ENCODE measurements around the gene APOL1.
A peak's percentile ranks its signal among the peaks of the same experiment; 100 is the strongest.
"Not testable (repeated sequence)": the region's sequence is repeated elsewhere in the genome, so short reads cannot be mapped to it uniquely, and the experiment has no call there.

Gene APOL1, protein sequence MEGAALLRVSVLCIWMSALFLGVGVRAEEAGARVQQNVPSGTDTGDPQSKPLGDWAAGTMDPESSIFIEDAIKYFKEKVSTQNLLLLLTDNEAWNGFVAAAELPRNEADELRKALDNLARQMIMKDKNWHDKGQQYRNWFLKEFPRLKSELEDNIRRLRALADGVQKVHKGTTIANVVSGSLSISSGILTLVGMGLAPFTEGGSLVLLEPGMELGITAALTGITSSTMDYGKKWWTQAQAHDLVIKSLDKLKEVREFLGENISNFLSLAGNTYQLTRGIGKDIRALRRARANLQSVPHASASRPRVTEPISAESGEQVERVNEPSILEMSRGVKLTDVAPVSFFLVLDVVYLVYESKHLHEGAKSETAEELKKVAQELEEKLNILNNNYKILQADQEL

DNA sequence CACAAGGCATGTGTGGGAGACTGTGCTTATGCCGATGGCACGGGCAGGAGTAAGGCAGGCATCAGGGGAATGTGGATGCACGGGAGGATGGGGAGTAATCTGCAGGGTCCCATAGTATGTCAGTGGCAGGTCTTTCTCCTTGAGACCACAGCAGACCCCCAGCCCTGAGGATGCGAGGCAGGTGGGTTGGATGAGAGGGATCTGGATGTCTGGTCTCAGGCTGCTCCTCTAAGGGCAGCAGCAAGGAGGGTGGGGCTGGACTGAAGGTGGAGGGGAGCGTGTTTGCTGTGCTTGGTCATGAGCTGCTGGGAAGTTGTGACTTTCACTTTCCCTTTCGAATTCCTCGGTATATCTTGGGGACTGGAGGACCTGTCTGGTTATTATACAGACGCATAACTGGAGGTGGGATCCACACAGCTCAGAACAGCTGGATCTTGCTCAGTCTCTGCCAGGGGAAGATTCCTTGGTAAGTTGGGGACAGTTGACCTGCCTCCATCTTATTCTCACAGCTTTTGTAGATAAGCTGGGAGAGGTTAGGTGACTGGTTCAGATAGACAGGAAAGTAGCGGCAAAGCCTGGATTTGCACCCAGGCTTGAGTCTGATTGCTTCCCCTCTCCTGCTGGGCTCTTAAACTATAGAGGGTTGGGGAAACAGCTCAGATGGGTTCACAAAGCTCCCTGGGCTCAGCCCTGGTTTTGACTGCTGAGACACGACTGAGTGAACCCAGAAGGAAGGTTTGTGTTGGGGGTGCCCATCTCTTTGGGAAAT, at the start of gene APOL1:
TSS of gene APOL1 (plus strand) at position 380 of the 769 bp plus-strand sequence. CDS start 1,823 bp downstream, outside the sequence.
- no peak for DNase-seq

DNA sequence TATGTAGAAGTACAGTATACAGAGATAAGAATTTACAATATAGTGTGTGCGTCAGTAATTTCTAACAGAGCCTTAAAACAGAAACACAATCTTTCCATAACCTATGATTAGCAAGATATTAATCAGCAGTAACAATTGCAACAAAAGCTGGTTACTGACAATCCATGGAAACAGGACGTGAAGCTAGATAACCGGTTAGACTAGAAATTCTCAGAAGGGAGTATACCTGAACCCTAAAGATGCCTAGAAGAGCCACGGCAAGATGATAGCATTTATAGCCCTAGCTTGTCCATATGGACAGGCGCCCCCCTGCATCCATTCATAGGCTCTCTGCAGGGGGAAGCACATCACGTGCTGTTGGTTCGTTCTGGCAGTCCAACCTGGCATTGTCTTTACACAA, 49.5 kb upstream of the APOL1 start:
- DNase-seq, result peak; percentile 62

DNA sequence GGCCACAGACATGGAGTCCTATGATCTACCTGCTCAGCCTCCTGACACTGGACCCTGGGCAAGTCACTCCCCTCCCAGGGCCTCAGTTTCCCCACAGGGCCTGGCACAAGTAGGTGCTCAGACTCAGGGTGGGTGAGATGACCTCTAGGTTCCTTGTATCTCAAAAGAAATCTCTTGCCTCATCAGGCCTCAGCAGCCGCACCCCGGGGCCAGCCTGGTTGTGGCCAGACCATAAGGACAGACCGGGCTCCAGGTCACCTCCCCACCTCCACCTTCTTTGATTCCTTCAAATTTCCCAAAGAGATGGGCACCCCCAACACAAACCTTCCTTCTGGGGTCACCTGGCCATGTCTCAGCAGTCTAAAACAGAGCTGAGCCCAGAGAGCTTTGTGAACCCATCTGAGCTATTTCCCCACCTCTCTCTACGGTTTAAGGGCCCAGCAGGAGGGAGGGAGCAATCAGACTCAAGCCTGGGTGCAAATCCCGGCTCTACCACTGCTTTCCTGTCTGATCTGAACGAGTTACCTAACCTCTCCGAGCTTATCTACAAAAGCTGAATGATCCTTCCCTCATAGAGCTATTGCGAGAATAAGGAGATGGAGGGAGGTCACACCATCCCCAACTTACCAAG, 48.8 kb upstream of the APOL1 start:
- no peak for DNase-seq

DNA sequence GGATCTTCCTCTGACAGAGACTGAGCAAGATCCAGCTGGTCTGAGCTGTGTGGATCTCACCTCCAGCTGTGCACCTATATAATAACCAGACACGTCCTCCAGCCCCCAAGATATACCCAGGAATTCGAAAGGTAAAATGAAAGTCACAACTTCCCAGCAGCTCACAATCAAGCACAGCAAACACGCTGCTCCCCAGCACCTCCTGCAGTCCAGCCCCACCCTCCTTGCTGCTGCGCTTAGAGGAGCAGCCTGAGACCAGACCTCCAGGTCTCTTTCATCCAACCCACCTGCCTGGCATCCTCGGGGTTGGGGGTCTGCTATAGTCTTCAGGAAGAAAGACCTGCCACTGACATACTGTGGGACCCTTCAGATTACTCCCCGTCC, 48.3 kb upstream of the APOL1 start:
- DNase-seq, result peak; percentile 15

DNA sequence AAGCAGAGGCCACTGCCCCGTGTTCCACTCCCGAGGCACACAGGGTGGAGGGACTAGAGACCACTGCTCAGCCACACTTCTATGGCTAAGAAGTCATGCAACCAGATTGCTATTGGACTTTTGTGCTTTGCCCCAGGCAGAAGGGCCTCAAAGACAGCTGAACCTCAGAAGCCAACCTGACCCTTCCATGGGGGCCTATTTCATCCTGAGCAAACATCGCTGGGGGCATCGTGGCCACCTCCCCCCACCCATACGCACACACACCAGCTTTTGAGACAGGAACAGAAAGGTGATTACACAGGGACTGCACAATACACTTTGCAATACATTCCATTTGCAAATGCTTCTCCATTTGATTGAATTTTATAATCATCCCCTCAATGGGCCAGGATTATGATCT, 47.4 kb upstream of the APOL1 start:
- DNase-seq, result not testable (repeated sequence)

DNA sequence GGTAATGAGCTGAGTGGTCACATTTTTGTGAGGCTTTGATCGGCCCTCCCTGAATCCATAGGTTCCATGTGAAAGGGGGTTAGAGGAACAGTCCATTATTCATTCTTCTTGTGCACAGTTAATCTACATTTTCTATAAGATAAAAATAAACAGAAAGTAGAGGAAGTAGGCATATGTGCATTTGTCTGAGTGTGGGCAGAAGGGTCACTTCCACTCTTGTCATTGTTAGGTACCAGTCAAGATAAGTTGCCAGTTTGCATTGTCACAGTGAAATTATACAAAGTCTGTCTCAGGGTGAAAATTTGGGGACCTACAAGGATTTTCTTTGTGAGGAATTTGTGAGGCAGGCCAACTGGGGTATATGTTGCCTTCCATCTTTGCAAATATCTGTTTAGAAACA, 46.7 kb upstream of the APOL1 start:
- DNase-seq, result no peak

DNA sequence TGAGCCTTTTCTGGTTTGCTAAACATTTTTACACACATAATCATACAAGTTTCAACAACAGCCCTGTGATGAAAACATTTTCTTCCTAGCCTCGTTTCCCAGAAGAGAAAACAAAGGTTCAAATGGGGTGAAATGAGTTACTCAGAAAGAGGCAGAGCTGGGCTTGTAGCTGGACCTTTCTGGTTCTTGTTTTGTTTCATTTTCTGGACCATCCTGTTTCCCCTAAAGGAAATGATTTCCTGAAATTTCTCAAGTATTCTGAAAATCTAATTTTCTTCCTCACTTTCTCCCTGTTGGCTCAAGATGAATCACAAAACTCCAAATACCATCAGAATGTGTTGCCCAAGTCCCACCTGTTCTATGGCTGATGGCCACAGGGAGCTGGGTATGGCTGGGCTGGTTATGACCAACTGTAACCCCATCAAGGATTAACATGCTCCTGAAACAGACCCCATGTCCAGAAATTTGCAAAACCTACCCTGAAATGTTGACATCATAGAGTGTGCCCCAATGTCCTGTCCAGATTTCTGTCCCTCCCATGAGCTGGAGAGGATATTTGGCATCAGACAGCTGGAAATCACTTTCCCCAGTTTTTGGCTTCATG, 44.7 kb upstream of the APOL1 start:
- DNase-seq, result no peak

DNA sequence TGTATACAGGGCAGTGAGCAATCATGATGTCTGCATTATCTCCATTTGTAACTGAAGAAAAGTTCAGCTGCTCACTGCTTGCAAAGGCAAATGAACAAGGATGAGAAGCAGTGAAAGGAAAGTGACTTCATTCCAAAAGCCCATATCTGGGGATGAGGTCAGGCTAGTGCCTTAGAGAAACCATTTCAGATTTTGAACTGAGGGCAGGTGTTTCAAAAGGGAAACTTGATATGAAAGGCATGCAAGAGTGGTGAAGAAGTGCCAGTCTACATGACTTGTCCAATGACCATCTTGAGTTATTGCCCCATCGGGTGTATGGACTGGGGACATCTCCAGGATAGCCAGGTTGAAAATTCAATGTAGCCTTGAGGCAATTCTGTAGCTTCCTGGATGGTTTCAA, 44.0 kb upstream of the APOL1 start:
- no peak for DNase-seq

DNA sequence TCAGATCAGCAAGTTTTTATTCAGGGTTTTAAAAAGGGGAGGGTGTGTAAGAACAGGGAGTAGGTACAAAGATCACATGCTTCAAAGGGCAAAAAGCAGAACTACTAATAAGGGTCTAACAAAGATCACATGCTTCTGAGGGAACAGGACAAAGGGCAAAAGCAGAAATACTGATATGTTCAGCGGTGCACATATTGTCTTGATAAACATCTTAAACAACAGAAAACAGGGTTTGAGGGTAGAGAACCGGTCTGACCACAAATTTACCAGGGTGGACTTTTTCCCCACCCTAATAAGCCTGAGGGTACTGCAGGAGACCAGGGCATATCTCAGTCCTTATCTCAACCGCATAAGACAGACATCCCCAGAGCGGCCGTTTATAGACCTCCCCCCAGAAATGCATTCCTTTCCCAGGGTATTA, 43.4 kb upstream of the APOL1 start:
- not testable (repeated sequence) for DNase-seq

GRCh38 chr22:36210224-36210623, 42.7 kb upstream of the APOL1 start:
- no peak for DNase-seq

DNA sequence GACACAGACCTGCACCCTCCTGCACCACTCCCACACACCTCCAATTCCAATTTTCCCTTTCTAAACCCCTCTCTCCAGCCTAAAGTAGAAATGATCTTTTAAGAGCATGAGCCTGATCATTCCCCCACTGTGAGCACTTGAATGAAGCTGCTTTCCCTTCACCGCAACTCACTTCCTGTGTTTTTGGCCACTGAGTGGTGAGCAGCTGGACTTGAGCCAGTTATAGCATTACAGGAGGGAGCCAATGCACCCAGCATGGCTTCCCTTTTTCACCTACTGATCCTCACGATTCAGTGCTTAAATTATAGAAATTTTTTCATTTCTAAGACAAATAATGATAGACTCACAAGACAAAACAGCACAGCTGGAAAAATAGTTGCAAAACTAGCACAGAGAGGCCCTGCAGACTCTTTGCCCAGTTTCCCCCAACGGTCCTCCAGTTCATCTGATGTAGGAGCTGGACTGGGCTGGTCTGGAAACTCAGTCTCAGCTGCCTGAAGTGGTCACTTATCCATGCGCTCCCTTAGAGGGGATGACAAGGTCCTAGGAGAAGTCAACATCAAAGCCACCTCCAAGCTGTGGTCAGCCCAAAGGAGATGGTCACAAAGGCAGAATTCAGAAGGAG, 41.6 kb upstream of the APOL1 start:
- DNase-seq, result peak; percentile 81

DNA sequence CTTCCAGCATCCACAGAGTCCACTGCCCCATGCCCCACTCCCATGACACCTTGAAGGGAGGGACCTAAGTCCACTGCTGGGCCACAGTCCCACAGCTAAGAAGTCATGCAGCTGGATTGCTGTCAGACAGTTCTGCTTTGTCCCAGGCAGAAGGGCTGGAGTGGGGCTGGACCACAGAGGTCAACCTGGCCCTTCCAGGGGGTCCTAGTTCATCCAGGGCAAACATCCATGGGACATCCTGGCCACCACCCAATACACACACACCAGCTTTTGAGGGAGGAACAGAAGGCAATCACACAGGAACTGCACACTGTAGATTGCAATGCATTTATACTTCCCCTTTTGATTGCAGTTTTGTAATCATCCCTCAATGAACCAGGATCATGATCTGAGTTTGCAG, 40.0 kb upstream of the APOL1 start:
- DNase-seq, result no peak

- no peak for DNase-seq
Measured at GRCh38 chr22:36213586-36213985, 39.3 kb upstream of the APOL1 start.

DNA sequence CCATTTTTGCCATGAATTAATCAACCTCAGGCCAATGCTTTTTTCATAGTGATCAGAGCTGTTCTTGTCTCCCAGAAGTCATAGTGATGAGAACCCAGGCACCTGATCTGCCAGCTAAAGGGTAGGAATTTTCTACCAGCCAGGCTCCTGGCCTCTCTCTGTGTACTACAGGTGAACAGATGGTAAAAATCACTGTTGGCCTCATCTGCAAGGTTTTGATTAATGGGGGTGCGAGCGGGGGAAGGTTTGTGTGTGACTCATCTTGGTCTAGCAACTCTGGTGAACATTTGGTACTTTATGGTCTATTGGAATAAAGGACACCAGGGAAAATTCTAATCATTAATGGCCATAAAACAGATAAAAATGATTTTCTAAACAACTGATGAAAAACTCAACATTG, 37.0 kb upstream of the APOL1 start:
- DNase-seq, result peak; percentile 87

GRCh38 chr22:36218648-36219193, 34.2 kb upstream of the APOL1 start:
- no peak for DNase-seq

- peak; percentile 92 for DNase-seq
Measured at GRCh38 chr22:36220451-36220921, 32.4 kb upstream of the APOL1 start.

DNA sequence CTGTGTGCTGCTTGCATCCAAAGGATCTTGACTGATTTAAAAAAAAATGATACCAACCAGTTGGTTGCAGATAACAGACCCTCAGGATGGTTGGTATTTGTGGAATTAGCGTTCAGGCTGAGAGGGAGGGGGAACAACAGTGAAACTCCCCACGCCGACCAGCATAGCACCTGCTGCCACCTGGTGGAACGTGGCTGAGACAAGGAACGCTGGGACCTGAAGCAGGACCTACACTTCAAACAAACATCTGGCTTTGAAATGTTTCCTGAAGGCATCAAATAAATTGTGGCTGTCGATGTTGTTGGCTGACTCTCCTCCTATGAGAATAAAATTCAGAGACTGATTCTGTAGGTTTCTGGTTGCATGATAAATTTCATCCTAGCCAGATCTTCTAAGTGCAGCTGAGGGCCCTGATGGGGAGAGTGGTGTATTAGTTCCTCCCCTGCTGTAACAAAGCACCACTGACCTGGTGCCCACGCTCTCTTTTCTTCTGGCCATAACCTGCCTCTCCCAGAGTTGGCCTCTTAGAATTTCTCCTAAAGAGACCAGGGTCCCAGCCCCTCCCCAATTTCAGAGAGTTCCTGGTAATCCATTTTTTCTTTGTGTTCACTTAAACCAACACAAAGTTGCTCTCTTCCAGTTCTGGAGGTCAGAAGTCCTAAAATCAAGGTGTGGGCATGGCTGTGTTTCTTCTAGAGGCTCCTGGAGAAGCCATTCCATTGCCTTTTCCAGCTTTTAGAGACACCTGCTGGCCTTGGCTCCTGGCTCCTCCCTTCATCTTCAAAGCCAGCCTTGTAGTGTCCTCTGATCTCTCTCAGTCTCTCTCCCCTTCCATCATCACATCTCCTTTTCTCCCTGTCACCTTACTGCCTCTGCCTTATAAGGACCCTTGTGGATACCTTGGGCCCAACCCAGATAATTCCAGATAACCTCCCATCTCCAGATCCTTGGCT, 30.9 kb upstream of the APOL1 start:
- peak; percentile 76 for DNase-seq

- no peak for DNase-seq
Measured at GRCh38 chr22:36222887-36223450, 30.0 kb upstream of the APOL1 start.

DNA sequence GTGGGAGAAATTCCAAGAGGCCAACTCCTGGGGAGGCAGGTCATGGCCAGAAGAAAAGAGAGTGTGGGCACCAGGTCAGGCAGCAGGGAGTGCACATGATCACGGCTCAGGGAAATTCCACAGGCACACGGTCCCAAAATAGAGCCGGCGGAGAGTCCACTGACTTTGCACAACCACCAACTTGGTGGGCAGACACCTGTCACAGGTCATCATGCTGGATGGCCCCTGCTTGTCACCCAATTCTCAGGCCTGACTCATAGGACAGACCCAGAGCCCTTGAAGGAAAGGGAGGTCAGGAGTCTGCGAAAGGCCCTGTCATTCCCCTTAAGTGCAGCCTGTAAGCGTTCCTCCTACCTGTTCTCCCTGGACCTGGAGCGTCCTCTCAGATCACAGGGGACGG, 29.4 kb upstream of the APOL1 start:
- no peak for DNase-seq

- no peak for DNase-seq
Measured at GRCh38 chr22:36224245-36224644, 28.7 kb upstream of the APOL1 start.
